Measurements from ENCODE around the gene IDI1. TPM values are rescaled to one million over a fixed set of nuclear protein-coding genes. Genes with fewer than 3 reads are reported as not detected.
A peak's percentile ranks its signal among the peaks of the same experiment; 100 is the strongest.

The IDI1 gene
- total and polyA plus RNA-seq, 2 of the 13 experiments (the other 11 are each of a cell fraction or from before 2014, with no cell fraction given) = 44.4 to 145 TPM

DNA sequence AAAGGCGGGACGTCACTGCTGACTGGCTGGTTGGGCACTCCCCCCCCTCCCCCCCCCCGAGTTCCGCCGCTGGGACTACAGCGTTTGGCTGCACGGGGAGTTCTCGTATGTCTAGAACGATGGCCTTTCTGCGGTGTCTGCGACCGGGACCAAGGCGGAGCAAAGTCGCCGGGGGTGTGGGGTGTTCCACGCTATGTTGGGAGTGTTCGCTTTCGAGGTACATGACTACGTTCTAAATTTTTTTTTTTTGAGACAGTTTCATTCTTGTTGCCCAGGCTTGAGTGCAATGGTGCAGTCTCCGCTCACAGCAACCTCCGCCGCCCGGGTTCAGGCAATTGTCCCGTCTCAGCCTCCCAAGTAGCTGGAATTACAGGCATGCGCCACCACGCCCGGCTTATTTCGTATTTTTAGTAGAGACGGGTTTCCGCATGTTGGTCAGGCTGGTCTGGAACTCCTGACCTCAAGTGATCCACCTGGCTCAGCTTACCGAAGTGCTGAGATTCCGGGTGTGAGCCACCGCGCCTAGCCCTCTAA lies 573 bp upstream of the IDI1 start:
- intact Hi-C loops (cut with micrococcal nuclease; ENCODE audit: unreplicated experiment) (loop anchor here (2.0 to 5.0 kb wide), 2 partner anchors 62 to 119 kb away; partner anchors contain the start of genes GTPBP4 and LARP4B), in situ Hi-C loops (cut with HindIII; ENCODE audit: extremely low pct_ligation_motif_present, low pct_unique_long_range_greater_than_20kb) (no loop called here)
- no TSS peak for BruUV-seq (replicated peaks)
- peaks cover 80% of the 10 kb centered on the region for H3K79me2 ChIP-seq (ENCODE audit: insufficient read depth, low read length)
- WGBS (ENCODE audit: low lambda C conversion rate) = 0% methylated on average over 27 of the region's 34 CpGs
- no peak for FAIRE-seq
- ATAC-seq = no peak
- H2AFZ ChIP-seq (ENCODE audit: low read length) = no peak overlapping the region
- no peaks in the 10 kb centered on the region for H3K9me3 ChIP-seq (ENCODE audit: low read length)
- H3K4me1 ChIP-seq (ENCODE audit: insufficient read depth, low read length) = peaks cover 59% of the 10 kb centered on the region
- POLR2A ChIA-PET = interaction anchor here (0.9 to 1.9 kb wide), 21 partner anchors 8 to 232 kb away, joined by 3 to 15 read pairs (median 5); partner anchors contain the start of genes GTPBP4 and LARP4B
- peak; percentile 20 for DNase-seq (ENCODE audit: low spot score)
- H3K27me3 ChIP-seq (ENCODE audit: control insufficient read depth in 1 of 2, insufficient read depth in 2 of 2, low read length in 2 of 2) = no peaks in the 10 kb centered on the region; a peak in 1 of 5 replicates
- peak overlapping the region; percentile 96 for H3K27ac ChIP-seq (ENCODE audit: extremely low read length, insufficient read depth, low read length)
- peak overlapping the region; percentile 94 for H3K9ac ChIP-seq (ENCODE audit: insufficient read depth, low read depth, low read length)
- H4K20me1 ChIP-seq (ENCODE audit: insufficient read depth, low read length) = peaks cover 38% of the 10 kb centered on the region
- H3K4me2 ChIP-seq (ENCODE audit: low read depth, low read length) = peak overlapping the region; percentile 85
- H3K36me3 ChIP-seq (replicated peaks in 1 of 2; ENCODE audit: control insufficient read depth in 1 of 2, insufficient read depth in 2 of 2, low read length in 2 of 2) = peaks cover 3 to 23% of the 10 kb centered on the region in 2 experiments; a peak in 3 of 5 replicates
- CTCF ChIA-PET (ENCODE audit: low intra/inter-chr PET ratio, low total read pairs) = no interaction called here
- H3K4me3 ChIP-seq (replicated peaks in 1 of 3; ENCODE audit: insufficient read depth in 1 of 3, low read depth in 2 of 3, low read length in 3 of 3) = peak overlapping the region; percentile 80 to 98 (median 93)
- TF ChIP-seq SIX1 (CRISPR knock-in tag; IDR thresholded peaks at IDR 0.05; ENCODE audit: borderline replicate concordance) (no peak), SNAPC2 (CRISPR knock-in tag; IDR thresholded peaks at IDR 0.05) (no peak), FOXO4 (CRISPR knock-in tag; conservative IDR thresholded peaks at IDR 0.05) (no peak), YEATS2 (CRISPR knock-in tag; IDR thresholded peaks at IDR 0.05; ENCODE audit: borderline replicate concordance) (no peak), ZBTB8A (CRISPR knock-in tag; IDR thresholded peaks at IDR 0.05; ENCODE audit: borderline replicate concordance, low read depth) (no peak), ZNF570 (CRISPR knock-in tag; IDR thresholded peaks at IDR 0.05; ENCODE audit: borderline replicate concordance) (no peak), ZSCAN20 (CRISPR knock-in tag; IDR thresholded peaks at IDR 0.05; ENCODE audit: borderline replicate concordance) (no peak), ZBTB3 (CRISPR knock-in tag; IDR thresholded peaks at IDR 0.05; ENCODE audit: borderline replicate concordance, low read depth) (no peak; the same call in 1 of the 2 replicates), KDM4B (CRISPR knock-in tag; IDR thresholded peaks at IDR 0.05) (no peak), MIXL1 (CRISPR knock-in tag; IDR thresholded peaks at IDR 0.05) (no peak), FOXP1 (IDR thresholded peaks at IDR 0.05) (no peak), FOXP1 (CRISPR knock-in tag; IDR thresholded peaks at IDR 0.05) (no peak), ZNF703 (CRISPR knock-in tag; IDR thresholded peaks at IDR 0.05; ENCODE audit: borderline replicate concordance) (no peak), ZNF616 (CRISPR knock-in tag; IDR thresholded peaks at IDR 0.05; ENCODE audit: low read depth) (no peak), MLXIP (CRISPR knock-in tag; IDR thresholded peaks at IDR 0.05; ENCODE audit: borderline replicate concordance) (0 out of 2 replicates have a peak, but pooled peaks have one; percentile 10), PHF21A (CRISPR knock-in tag; IDR thresholded peaks at IDR 0.05) (no peak), ZFP36L1 (CRISPR knock-in tag; IDR thresholded peaks at IDR 0.05) (peak; percentile 76; the same call in 1 of the 2 replicates), ARNTL (CRISPR knock-in tag; IDR thresholded peaks at IDR 0.05) (no peak), ZNF431 (CRISPR knock-in tag; IDR thresholded peaks at IDR 0.05; ENCODE audit: borderline replicate concordance, low read depth) (0 out of 2 replicates have a peak, but pooled peaks have one; percentile 17), ZNF781 (CRISPR knock-in tag; IDR thresholded peaks at IDR 0.05; ENCODE audit: borderline replicate concordance, not compliant biosample characterization) (no peak)
- TF ChIP-seq, protein P1, sequence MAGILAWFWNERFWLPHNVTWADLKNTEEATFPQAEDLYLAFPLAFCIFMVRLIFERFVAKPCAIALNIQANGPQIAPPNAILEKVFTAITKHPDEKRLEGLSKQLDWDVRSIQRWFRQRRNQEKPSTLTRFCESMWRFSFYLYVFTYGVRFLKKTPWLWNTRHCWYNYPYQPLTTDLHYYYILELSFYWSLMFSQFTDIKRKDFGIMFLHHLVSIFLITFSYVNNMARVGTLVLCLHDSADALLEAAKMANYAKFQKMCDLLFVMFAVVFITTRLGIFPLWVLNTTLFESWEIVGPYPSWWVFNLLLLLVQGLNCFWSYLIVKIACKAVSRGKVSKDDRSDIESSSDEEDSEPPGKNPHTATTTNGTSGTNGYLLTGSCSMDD (CRISPR knock-in tag; IDR thresholded peaks at IDR 0.05) = no peak
